Prostate gland (tissue), 2 donors: ENCODE measurements around the gene SH2D7. TPM values are rescaled to one million over a fixed set of nuclear protein-coding genes. Genes with fewer than 3 reads are reported as not detected.

Experiments
- DNase-seq: peaks from one replicate; pipeline ENCODE4 v3.0.0-alpha.2; 2019; ENCODE audit warnings: low spot score
- H3K27ac ChIP-seq, 2 donors: fragments of 200-600 bp; sonication (generic); 2 replicates each; pipeline ENCODE4 v1.5.1; 2017 to 2019
- H3K27me3 ChIP-seq: fragments of 200-600 bp; sonication (generic); replicated peaks from 2 replicates; pipeline ENCODE4 v1.5.1; 2019; ENCODE audit not compliant: insufficient read depth
- H3K36me3 ChIP-seq, 2 donors: fragments of 200-600 bp; sonication (generic); 1 replicate in 1 of 2; 2 replicates in 1 of 2; pipeline versions ENCODE4 v1.5.1 to v1.8.1; 2017 to 2019
- H3K4me1 ChIP-seq: fragments of 200-600 bp; sonication (generic); replicated peaks from 2 replicates; pipeline ENCODE4 v1.5.1; 2019
- H3K4me3 ChIP-seq, 2 donors: fragments of 200-600 bp; sonication (generic); 2 replicates each; pipeline ENCODE4 v1.5.1; 2017 to 2019
- H3K9me3 ChIP-seq: fragments of 200-600 bp; sonication (generic); 2 replicates; pipeline ENCODE4 v1.5.1; 2017
- CTCF ChIP-seq, 4 experiments: fragments of 200-600 bp in 2 of 4; fragments of 450-650 bp in 2 of 4; sonication (generic) in 2 of 4; IDR thresholded peaks; 1 replicate in 3 of 4; 2 replicates in 1 of 4; pipeline ENCODE4 v1.5.1; 2016 to 2019; ENCODE audit warnings: antibody characterized with exemption in 4 of 4, mild to moderate bottlenecking in 2 of 4, moderate library complexity in 2 of 4
- POLR2A ChIP-seq: fragments of 450-650 bp; IDR thresholded peaks from one replicate; pipeline ENCODE4 v1.6.1; 2016; ENCODE audit warnings: antibody characterized with exemption, mild to moderate bottlenecking
- POLR2AphosphoS5 ChIP-seq: sonication (generic); formaldehyde crosslinking; IDR thresholded peaks from one replicate; pipeline ENCODE4 v1.6.1; 2017; ENCODE audit warnings: antibody characterized with exemption
- WGBS: methylation state at CpG from one replicate; pipeline ENCODE4 v1.1.5; 2018; 5-methylcytosine and 5-hydroxymethylcytosine counted together
- intact Hi-C: fragments of 100-400 bp; cut with DNase I; formaldehyde crosslinking; loops from one replicate; pipeline ENCODE4 v1.14.2; 2022
- total RNA-seq, 2 donors: library from RNA; depleted of rRNA; stranded (reverse); fragments of >200 nt; gene quantifications; one replicate each; pipeline ENCODE4 v1.1.0, GENCODE V29; 2016

Gene SH2D7
- total RNA-seq, 2 donors from 2014 or later: 0.28 TPM; not detected in 1

- WGBS: 93% methylated on average over 8 of the region's 8 CpGs
- Histone ChIP-seq H3K27ac (no peak overlapping the region), H3K4me1 (peaks cover 13% of the 10 kb centered on the region), H3K4me3 (no peak overlapping the region), H3K27me3 (no peaks in the 10 kb centered on the region), H3K36me3 (no peaks in the 10 kb centered on the region), H3K9me3 (no peaks in the 10 kb centered on the region)
- DNase-seq: no peak
- TF ChIP-seq CTCF (IDR thresholded peaks at IDR 0.05): no peak
- no peak for TF ChIP-seq POLR2A
- TF ChIP-seq POLR2AphosphoS5: no peak
- intact Hi-C loops: no loop called here
These were observed 12.3 kb upstream of the SH2D7 start for GRCh38 chr15:78080088-78080460.

DNA sequence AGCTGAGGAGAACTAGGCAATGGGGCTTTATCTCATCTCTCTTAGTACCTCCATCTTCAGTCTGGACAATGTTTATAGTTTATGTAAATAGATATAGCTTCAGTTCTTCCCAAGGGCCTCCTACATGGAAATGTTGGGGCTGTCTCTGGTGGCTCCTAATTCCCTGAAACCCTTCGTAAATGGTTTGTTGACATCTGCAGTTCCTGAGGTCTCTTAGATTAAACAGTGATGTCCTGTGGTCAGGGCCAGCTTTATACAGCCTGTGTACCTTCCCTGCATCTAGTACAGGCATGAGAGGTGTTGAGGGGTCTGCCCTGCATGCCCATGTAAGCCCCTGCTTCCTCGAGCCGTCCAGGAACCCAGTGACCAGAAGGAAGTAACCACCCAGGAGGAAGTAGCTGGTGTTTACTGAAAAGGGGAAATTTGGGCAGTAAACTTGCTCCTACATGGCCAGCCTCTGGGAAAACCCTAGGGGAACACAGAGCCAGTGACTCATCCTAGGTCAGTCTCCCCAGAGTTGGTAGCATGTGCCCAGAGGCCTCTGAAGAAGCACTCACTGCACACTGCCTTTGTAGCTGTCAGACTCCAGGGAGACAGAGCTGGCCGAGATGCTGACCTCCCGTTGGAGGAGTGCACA, 10.1 kb upstream of the SH2D7 start:
- TF ChIP-seq POLR2AphosphoS5 (no peak), CTCF (IDR thresholded peaks at IDR 0.05) (no peak), POLR2A (no peak)
- Histone ChIP-seq H3K27me3 (no peaks in the 10 kb centered on the region), H3K4me3 (no peak overlapping the region), H3K27ac (no peak overlapping the region), H3K9me3 (no peaks in the 10 kb centered on the region), H3K36me3 (no peaks in the 10 kb centered on the region), H3K4me1 (no peaks in the 10 kb centered on the region)
- no peak for DNase-seq
- intact Hi-C loops: no loop called here
- 80% methylated on average over 5 of the region's 5 CpGs for WGBS

DNA sequence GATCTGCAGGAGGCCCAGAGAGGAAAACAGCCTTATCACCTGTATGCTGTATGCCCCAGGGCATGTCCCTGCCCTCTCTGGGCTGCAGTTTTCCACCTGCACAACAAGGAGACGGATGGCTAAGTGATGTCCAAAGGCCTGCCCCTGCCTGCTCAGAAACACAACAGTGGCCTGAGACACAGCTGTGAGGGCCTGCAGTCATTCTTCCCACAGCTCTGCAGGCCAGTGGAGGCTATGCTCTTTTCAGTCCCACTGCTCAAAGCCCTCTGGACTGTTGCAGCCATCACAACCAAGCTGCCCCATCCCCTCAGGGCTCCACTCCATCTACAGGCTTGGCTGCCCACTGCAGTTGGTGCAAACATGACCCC, 9.6 kb upstream of the SH2D7 start:
- no peaks in the 10 kb centered on the region for H3K4me1 ChIP-seq
- no peak for DNase-seq
- intact Hi-C loops: no loop called here

GRCh38 chr15:78083186-78083585, 9.2 kb upstream of the SH2D7 start:
- no peaks in the 10 kb centered on the region for H3K4me1 ChIP-seq
- no peaks in the 10 kb centered on the region for H3K36me3 ChIP-seq
- intact Hi-C loops: no loop called here
- no peak for TF ChIP-seq POLR2AphosphoS5
- 90% methylated on average over 4 of the region's 4 CpGs for WGBS
- DNase-seq: no peak
- no peaks in the 10 kb centered on the region for H3K9me3 ChIP-seq
- H3K27me3 ChIP-seq: no peaks in the 10 kb centered on the region
- no peak overlapping the region for H3K27ac ChIP-seq
- H3K4me3 ChIP-seq: no peak overlapping the region

More for the DNA sequence above, 9.6 kb upstream of the SH2D7 start:
- TF ChIP-seq CTCF (IDR thresholded peaks at IDR 0.05) (no peak), POLR2AphosphoS5 (no peak), POLR2A (no peak)
- no peak overlapping the region for H3K4me3 ChIP-seq
- WGBS: 100% methylated on average over 1 of the region's 1 CpG
- H3K9me3 ChIP-seq: no peaks in the 10 kb centered on the region
- no peaks in the 10 kb centered on the region for H3K27me3 ChIP-seq
- no peaks in the 10 kb centered on the region for H3K36me3 ChIP-seq
- H3K27ac ChIP-seq: no peak overlapping the region

DNA sequence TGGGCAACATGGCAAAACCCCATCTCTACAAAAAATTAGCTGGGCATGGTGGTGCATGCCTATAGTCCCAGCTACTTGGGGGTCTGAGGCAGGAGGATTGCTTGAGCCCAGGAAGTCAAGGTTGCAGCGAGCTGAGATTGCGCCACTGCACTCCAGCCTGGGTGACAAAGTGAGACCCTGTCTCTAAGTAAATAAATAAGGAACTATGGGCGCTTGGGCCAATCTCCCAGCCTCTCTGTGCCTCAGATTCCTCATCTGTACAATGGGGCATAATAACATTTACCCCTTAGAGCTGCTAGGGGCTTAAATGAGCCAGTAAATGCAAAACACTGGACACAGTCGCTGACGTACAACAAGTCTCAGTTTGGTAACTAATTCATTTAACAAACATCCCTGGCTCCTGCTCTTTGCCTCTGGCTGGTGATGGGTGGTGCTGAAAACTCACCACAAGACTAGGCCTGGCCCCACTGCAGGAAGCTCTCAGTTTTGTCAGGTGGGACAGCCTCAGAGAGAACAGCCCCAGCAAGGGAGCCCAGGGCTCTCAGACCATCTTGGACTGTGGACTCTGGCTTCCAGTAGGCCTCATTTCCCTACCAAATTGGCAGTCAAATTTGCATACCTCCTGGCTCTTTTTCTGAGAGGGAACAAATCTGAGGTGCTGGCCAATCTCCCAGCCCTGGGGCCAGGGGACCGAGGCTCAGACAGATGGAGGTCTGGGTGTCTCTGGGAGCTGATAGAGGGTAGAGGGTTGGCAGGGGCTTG, 8.5 kb upstream of the SH2D7 start:
- no peaks in the 10 kb centered on the region for H3K36me3 ChIP-seq
- H3K27ac ChIP-seq: no peak overlapping the region
- no peak for TF ChIP-seq CTCF (IDR thresholded peaks at IDR 0.05)
- TF ChIP-seq POLR2AphosphoS5: no peak
- no peak for TF ChIP-seq POLR2A
- no peaks in the 10 kb centered on the region for H3K4me1 ChIP-seq
- no peak for DNase-seq
- intact Hi-C loops: no loop called here
- H3K4me3 ChIP-seq: no peak overlapping the region
- 83% methylated on average over 6 of the region's 6 CpGs for WGBS
- H3K9me3 ChIP-seq: no peaks in the 10 kb centered on the region
- H3K27me3 ChIP-seq: no peaks in the 10 kb centered on the region
